Measurements from ENCODE around the gene VAV3. TPM values are rescaled to one million over a fixed set of nuclear protein-coding genes. Genes with fewer than 3 reads are reported as not detected.

The VAV3 gene
- polyA plus RNA-seq, 3 donors = 5.4 to 9.2 (median 9.0) TPM

DNA sequence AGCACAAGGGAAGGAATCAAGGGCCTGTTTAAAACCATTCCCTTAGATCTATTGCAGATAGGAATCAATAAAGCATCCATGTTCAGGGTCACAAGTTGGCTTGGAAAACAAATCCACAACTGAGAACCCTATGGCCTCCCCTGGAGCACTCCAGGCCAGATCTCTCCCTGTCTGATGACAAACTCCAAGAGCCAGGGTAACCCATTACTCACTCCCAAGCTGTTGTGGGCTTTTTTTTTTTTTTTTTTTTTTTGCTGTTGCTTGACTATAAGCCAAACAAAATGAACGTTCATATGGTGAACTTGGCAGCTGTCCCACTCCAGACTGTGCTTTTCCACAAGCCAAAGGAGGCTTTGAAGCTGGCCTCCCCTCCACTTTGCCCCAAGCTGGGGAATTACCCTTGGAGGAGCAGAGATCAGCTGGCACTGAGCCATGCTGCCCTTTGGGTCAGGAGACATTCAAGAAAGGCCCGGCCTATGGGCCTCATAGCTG is 35.7 kb upstream of the VAV3 start:
- Mint-ChIP-seq H3K9me3 (peaks cover 0 to 5% (median 2%) of the 10 kb centered on the region in 7 donors), H3K36me3 (no peaks in the 10 kb centered on the region), H3K4me3 (no peak overlapping the region), H3K4me1 (no peaks in the 10 kb centered on the region), H3K27ac (no peak overlapping the region), H3K27me3 (ENCODE audit: low read depth in 3 of 3) (peaks cover 0 to 3% (median 0%) of the 10 kb centered on the region in 3 donors)
- Histone ChIP-seq H3K27me3 (ENCODE audit: control insufficient read depth in 2 of 2, insufficient read depth in 2 of 2, low read length in 2 of 2) (no peaks in the 10 kb centered on the region), H4K20me1 (ENCODE audit: insufficient read depth, low read length) (no peaks in the 10 kb centered on the region), H3K36me3 (replicated peaks in 1 of 2; ENCODE audit: control insufficient read depth in 1 of 2, insufficient read depth in 2 of 2, low read length in 2 of 2) (no peaks in the 10 kb centered on the region), H3K27ac (ENCODE audit: low read depth in 1 of 2, low read length in 2 of 2) (no peak overlapping the region), H3K9ac (ENCODE audit: insufficient read depth, low read length, poor library complexity, severe bottlenecking) (no peak overlapping the region), H3K4me3 (replicated peaks in 1 of 3; ENCODE audit: low read depth in 2 of 3, low read length in 3 of 3) (no peak overlapping the region), H3K4me2 (replicated peaks; ENCODE audit: extremely low read depth, low read length, poor library complexity, severe bottlenecking) (no peak overlapping the region), H3K4me1 (ENCODE audit: control insufficient read depth in 1 of 2, insufficient read depth in 2 of 2, low read length in 2 of 2) (no peaks in the 10 kb centered on the region), H2AFZ (ENCODE audit: insufficient read depth, low read depth, low read length, poor library complexity, severe bottlenecking) (no peak overlapping the region), H3K9me3 (replicated peaks in 1 of 2; ENCODE audit: control insufficient read depth in 1 of 2, insufficient read depth in 1 of 2, low read length in 2 of 2) (peaks cover 0 to 3% of the 10 kb centered on the region in 2 donors), H3K79me2 (ENCODE audit: insufficient read depth, low read length) (no peaks in the 10 kb centered on the region)
- no CpG with 5 or more reads among the region's 2 CpGs for whole genome bisulfite sequencing (ENCODE audit: insufficient coverage)
- no peak for DNase-seq
- TF ChIP-seq, protein P1, sequence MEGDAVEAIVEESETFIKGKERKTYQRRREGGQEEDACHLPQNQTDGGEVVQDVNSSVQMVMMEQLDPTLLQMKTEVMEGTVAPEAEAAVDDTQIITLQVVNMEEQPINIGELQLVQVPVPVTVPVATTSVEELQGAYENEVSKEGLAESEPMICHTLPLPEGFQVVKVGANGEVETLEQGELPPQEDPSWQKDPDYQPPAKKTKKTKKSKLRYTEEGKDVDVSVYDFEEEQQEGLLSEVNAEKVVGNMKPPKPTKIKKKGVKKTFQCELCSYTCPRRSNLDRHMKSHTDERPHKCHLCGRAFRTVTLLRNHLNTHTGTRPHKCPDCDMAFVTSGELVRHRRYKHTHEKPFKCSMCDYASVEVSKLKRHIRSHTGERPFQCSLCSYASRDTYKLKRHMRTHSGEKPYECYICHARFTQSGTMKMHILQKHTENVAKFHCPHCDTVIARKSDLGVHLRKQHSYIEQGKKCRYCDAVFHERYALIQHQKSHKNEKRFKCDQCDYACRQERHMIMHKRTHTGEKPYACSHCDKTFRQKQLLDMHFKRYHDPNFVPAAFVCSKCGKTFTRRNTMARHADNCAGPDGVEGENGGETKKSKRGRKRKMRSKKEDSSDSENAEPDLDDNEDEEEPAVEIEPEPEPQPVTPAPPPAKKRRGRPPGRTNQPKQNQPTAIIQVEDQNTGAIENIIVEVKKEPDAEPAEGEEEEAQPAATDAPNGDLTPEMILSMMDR (IDR thresholded peaks at IDR 0.05) = no peak
- intact Hi-C loops (cut with micrococcal nuclease) = no loop called here

DNA sequence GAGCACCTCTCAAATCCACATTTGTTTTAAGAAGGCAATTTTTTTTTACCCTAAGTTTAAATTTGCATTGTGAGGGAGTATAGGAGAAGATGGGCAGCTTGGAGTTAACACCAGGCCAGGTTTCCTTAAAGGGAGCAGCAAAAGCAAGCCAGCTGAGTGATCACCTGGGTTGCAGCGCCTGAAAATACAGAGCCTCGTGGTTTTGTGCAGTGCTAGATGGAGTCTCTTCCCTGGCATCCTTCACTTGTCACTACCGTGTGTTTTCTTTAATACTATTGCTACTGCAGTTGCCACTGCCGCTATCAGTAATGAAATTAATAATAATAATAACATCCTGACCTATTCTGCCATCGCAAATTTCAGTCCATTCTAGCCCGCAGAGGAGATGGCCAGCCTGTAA is 35.2 kb upstream of the VAV3 start:
- Histone ChIP-seq H3K4me1 (ENCODE audit: control insufficient read depth in 1 of 2, insufficient read depth in 2 of 2, low read length in 2 of 2) (no peaks in the 10 kb centered on the region), H2AFZ (ENCODE audit: insufficient read depth, low read depth, low read length, poor library complexity, severe bottlenecking) (no peak overlapping the region), H3K36me3 (replicated peaks in 1 of 2; ENCODE audit: control insufficient read depth in 1 of 2, insufficient read depth in 2 of 2, low read length in 2 of 2) (no peaks in the 10 kb centered on the region), H4K20me1 (ENCODE audit: insufficient read depth, low read length) (no peaks in the 10 kb centered on the region), H3K4me2 (replicated peaks; ENCODE audit: extremely low read depth, low read length, poor library complexity, severe bottlenecking) (no peak overlapping the region), H3K9me3 (replicated peaks in 1 of 2; ENCODE audit: control insufficient read depth in 1 of 2, insufficient read depth in 1 of 2, low read length in 2 of 2) (peaks cover 0 to 2% of the 10 kb centered on the region in 2 donors), H3K79me2 (ENCODE audit: insufficient read depth, low read length) (no peaks in the 10 kb centered on the region), H3K4me3 (replicated peaks in 1 of 3; ENCODE audit: low read depth in 2 of 3, low read length in 3 of 3) (no peak overlapping the region), H3K27ac (ENCODE audit: low read depth in 1 of 2, low read length in 2 of 2) (no peak overlapping the region), H3K27me3 (ENCODE audit: control insufficient read depth in 2 of 2, insufficient read depth in 2 of 2, low read length in 2 of 2) (no peaks in the 10 kb centered on the region), H3K9ac (ENCODE audit: insufficient read depth, low read length, poor library complexity, severe bottlenecking) (no peak overlapping the region)
- Mint-ChIP-seq H3K27me3 (ENCODE audit: low read depth in 3 of 3) (peaks cover 0 to 3% (median 0%) of the 10 kb centered on the region in 3 donors), H3K9me3 (peaks cover 0 to 3% (median 2%) of the 10 kb centered on the region in 7 donors), H3K36me3 (no peaks in the 10 kb centered on the region), H3K4me1 (no peaks in the 10 kb centered on the region), H3K4me3 (no peak overlapping the region), H3K27ac (no peak overlapping the region)
- WGBS (ENCODE audit: insufficient coverage) = no CpG with 5 or more reads among the region's 6 CpGs
- TF ChIP-seq, protein P1 (IDR thresholded peaks at IDR 0.05) = no peak
- intact Hi-C loops (cut with micrococcal nuclease) = no loop called here
- DNase-seq = no peak

Measured in CD14-positive monocyte (primary cell).